ENCODE data around the gene NDUFAF4.

The NDUFAF4 gene

GRCh38 chr6:96872976-96873375 is 24.7 kb downstream of the NDUFAF4 start:
- H3K27me3 ChIP-seq (ENCODE audit: control insufficient read depth, low read length) = peaks cover 5% of the 10 kb centered on the region; the same call in 1 of the 2 replicates
- no peak overlapping the region for H3K4me2 ChIP-seq (ENCODE audit: low read length)
- H3K4me1 ChIP-seq (ENCODE audit: control insufficient read depth, low read length) = no peaks in the 10 kb centered on the region
- H3F3A ChIP-seq (ENCODE audit: control insufficient read depth, insufficient read depth) = no peaks in the 10 kb centered on the region
- no peaks in the 10 kb centered on the region for H3K9me2 ChIP-seq (replicated peaks; ENCODE audit: control insufficient read depth, low read length)
- H3K9me3 ChIP-seq (ENCODE audit: control insufficient read depth, insufficient read depth, low read length) = no peaks in the 10 kb centered on the region
- H3K36me3 ChIP-seq (ENCODE audit: control insufficient read depth, low read length) = no peaks in the 10 kb centered on the region
- no peaks in the 10 kb centered on the region for H4K20me1 ChIP-seq (ENCODE audit: control insufficient read depth, insufficient read depth, low read depth, low read length)
- H3K4me3 ChIP-seq (ENCODE audit: low read length) = no peak overlapping the region
- H3K27ac ChIP-seq (ENCODE audit: low read depth, low read length) = no peak overlapping the region
- no peak for TF ChIP-seq CTCF (IDR thresholded peaks at IDR 0.05; ENCODE audit: low read depth, low read length, poor library complexity, severe bottlenecking)
- TF ChIP-seq EZH2phosphoT487 (IDR thresholded peaks at IDR 0.05; ENCODE audit: borderline replicate concordance, low read length) = no peak
- H3K79me2 ChIP-seq (ENCODE audit: control insufficient read depth, low read length) = no peaks in the 10 kb centered on the region

GRCh38 chr6:96865055-96865405 is 32.7 kb downstream of the NDUFAF4 start:
- H3K27me3 ChIP-seq (ENCODE audit: control insufficient read depth, low read length) = peaks cover 22% of the 10 kb centered on the region
- H3K4me1 ChIP-seq (ENCODE audit: control insufficient read depth, low read length) = no peaks in the 10 kb centered on the region
- TF ChIP-seq EZH2phosphoT487 (IDR thresholded peaks at IDR 0.05; ENCODE audit: borderline replicate concordance, low read length) (no peak), CTCF (IDR thresholded peaks at IDR 0.05; ENCODE audit: low read depth, low read length, poor library complexity, severe bottlenecking) (no peak)
- no peaks in the 10 kb centered on the region for H4K20me1 ChIP-seq (ENCODE audit: control insufficient read depth, insufficient read depth, low read depth, low read length)
- H3K36me3 ChIP-seq (ENCODE audit: control insufficient read depth, low read length) = no peaks in the 10 kb centered on the region
- H3K79me2 ChIP-seq (ENCODE audit: control insufficient read depth, low read length) = no peaks in the 10 kb centered on the region
- H3K4me2 ChIP-seq (ENCODE audit: low read length) = no peak overlapping the region
- no peak overlapping the region for H3K4me3 ChIP-seq (ENCODE audit: low read length)
- no peaks in the 10 kb centered on the region for H3F3A ChIP-seq (ENCODE audit: control insufficient read depth, insufficient read depth)
- no peaks in the 10 kb centered on the region for H3K9me2 ChIP-seq (replicated peaks; ENCODE audit: control insufficient read depth, low read length)
- H3K27ac ChIP-seq (ENCODE audit: low read depth, low read length) = no peak overlapping the region
- H3K9me3 ChIP-seq (ENCODE audit: control insufficient read depth, insufficient read depth, low read length) = no peaks in the 10 kb centered on the region

GRCh38 chr6:96864216-96865054 is 33.3 kb downstream of the NDUFAF4 start:
- Histone ChIP-seq H3K4me1 (ENCODE audit: control insufficient read depth, low read length) (no peaks in the 10 kb centered on the region), H3K79me2 (ENCODE audit: control insufficient read depth, low read length) (no peaks in the 10 kb centered on the region), H3F3A (ENCODE audit: control insufficient read depth, insufficient read depth) (no peaks in the 10 kb centered on the region), H3K27me3 (ENCODE audit: control insufficient read depth, low read length) (peaks cover 22% of the 10 kb centered on the region), H3K9me2 (replicated peaks; ENCODE audit: control insufficient read depth, low read length) (no peaks in the 10 kb centered on the region), H4K20me1 (ENCODE audit: control insufficient read depth, insufficient read depth, low read depth, low read length) (no peaks in the 10 kb centered on the region), H3K9me3 (ENCODE audit: control insufficient read depth, insufficient read depth, low read length) (no peaks in the 10 kb centered on the region), H3K4me3 (ENCODE audit: low read length) (no peak overlapping the region), H3K27ac (ENCODE audit: low read depth, low read length) (no peak overlapping the region), H3K4me2 (ENCODE audit: low read length) (no peak overlapping the region), H3K36me3 (ENCODE audit: control insufficient read depth, low read length) (no peaks in the 10 kb centered on the region)
- no peak for TF ChIP-seq EZH2phosphoT487 (IDR thresholded peaks at IDR 0.05; ENCODE audit: borderline replicate concordance, low read length)
- no peak for TF ChIP-seq CTCF (IDR thresholded peaks at IDR 0.05; ENCODE audit: low read depth, low read length, poor library complexity, severe bottlenecking)

All from DOHH2 (cell line).